Stimulated activated CD8-positive, alpha-beta memory T cell treated with anti-CD3 and anti-CD28 coated beads, Interleukin-12 subunit alpha, Interleukin-12 subunit beta, amount 100 ng/mL, for 24 hours (primary cell): ENCODE results near the gene DAAM2.

Experiments
- DNase-seq: peaks from one replicate; pipeline ENCODE4 v3.0.0-alpha.2; 2020; ENCODE audit errors: extremely low read depth

The DAAM2 gene

GRCh38 chr6:39848171-39848570, 56.0 kb downstream of the DAAM2 start:
- no peak for DNase-seq

GRCh38 chr6:39849228-39849627, 57.1 kb downstream of the DAAM2 start:
- no peak for DNase-seq

DNA sequence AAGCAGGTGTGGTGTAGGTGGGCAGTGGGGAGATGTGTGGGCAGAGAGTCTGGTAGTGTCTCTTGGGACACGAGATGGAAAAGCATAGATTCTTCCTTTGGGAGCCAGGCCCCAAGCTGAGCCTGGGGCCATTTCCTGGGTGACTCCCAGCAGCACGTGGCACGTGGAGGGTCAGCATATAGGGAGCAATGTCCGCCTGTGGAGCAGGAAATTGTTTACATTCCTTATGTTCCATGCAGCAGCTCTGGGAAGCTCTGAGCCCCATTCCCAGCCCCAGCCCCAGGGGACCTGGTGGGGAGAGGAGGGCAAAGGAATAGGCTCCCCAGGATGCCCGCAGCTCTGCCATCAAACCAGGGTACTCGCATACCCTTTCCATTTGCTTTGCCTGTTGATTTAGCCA, 57.6 kb downstream of the DAAM2 start:
- DNase-seq, result no peak

- no peak for DNase-seq
Observed at GRCh38 chr6:39850736-39851297, 58.6 kb downstream of the DAAM2 start.

GRCh38 chr6:39851331-39851730, 59.2 kb downstream of the DAAM2 start:
- no peak for DNase-seq

DNA sequence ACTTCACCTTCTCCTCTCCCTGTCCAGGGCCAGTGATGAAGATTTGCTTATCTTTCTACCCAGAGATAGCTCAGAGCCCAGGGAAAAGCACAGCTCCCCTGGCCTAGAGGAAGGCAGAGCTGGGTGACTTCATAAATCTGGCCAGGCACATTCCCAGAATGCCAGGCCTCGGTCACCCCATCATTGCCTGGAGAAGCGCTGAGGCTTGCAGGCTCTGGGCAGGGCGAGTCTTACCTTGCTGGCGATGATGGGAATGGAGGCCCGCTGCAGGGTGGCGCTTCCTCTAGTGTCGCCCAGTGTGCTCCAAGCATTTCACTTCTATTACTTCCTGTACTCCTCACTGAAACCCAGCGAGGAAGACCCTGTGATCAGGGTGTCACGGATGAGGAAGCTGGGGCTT, 60.1 kb downstream of the DAAM2 start:
- DNase-seq, result no peak

GRCh38 chr6:39853604-39854003, 61.4 kb downstream of the DAAM2 start:
- DNase-seq, result no peak

DNA sequence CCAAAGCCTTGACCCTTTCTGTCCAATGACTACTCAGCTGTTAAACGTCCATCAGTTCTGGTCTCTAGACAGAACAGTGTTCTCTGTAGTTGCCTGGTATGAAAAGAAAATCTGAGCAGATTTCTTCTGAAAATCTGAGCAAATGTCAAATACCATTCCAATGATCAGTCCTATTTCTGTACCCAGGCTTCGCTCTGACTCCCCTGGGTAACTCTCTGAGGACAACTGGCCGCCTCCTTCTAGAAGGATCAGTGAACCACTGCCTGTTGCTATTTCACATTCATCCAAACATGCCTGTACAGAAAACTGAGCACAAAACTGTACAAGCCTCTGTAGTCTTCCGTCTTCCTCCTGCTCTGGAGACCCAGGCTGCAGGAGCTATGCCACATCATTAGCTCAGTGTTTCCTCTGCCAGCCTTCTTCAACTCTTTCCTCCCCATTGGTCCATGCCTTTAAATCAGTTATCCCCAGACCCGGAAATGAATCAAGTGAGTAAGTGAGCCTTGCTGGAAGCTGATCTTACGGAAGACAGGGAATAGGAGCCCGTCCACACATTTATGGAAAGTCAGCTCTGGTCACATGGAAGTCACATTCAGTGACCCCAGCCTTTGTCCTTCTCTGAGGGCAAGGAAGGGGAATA, 63.3 kb downstream of the DAAM2 start:
- no peak for DNase-seq

DNA sequence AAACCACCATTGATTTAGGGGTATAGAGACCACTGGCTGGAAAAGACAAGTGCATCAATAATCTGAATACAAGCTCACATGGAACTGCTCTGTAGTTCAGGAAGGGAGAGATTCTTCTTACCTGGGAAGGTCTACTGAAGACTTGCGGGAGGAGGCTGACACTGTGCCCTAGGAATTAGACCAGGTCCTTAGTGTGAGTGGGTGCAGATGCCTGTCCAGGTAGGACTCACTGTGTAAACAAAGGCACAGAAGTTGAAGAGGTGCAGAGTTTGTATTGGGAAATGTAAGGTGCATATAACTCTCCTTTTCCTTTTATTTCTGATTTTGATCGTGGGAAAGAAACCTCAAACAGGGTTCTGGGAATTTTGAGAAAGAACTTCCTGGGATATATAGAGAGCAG, 66.8 kb downstream of the DAAM2 start:
- DNase-seq, result no peak

DNA sequence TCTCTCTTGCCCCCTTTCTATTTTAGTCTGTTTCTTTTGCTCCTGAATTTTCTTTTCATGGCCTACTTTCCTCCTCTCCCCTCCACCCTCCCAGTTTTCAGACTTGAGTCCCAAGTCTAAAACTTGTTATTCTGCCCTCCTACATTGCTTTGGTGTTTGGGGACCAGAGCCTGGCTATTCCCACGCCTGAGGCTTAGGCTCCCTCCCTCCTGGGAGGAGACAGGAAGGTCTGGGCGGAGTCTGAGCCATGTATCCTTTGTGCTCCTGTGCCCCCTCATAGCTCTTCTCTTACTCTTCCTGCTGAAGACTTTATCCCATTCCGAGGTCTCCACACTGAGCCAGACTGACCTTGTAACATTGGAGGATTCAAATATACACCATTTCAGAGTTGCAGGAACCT, 69.5 kb downstream of the DAAM2 start:
- no peak for DNase-seq

DNA sequence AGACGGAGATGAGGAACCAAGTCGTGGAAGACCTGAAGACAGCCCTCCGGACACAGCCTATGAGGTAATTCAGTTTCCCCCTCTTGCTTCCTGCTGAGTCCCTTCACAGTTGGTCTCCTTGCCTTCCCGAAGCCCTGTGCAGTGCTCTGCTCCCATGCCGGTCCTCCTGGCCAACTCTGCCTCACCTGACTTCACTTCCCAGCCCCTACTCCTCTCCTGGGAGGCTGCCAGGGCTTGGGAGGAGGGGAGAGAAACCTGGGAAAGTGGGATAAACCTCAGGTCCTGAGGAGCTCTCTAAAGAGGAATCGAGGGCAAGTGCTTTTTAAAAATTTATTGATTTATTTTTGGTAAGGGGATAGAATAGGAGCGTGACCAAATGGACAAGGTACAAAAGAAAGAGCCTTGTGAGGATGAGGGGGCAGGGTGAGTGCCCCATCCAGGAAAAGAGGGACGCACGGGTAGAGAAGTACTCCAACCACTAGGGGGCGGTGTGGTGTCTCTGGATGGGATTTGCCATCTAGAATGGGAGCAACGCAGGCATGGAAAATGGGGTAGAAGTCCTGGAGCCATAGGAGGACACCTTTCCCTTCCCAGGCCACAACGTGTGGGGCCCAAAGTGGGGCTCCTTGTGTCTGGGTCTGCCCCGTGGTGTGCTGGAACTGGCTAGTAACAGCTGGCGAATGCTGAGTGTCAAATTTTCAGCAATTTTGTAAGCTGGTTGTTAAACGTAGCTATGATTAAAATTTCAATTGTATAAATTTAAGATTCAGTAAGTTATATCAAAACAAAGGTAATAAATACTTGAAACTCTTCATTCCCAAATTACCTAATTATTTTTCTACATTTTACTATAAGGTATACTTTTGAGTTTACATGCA, 73.1 kb downstream of the DAAM2 start:
- peak; percentile 16 for DNase-seq

- no peak for DNase-seq
Observed at GRCh38 chr6:39867592-39867991, 75.4 kb downstream of the DAAM2 start.

DNA sequence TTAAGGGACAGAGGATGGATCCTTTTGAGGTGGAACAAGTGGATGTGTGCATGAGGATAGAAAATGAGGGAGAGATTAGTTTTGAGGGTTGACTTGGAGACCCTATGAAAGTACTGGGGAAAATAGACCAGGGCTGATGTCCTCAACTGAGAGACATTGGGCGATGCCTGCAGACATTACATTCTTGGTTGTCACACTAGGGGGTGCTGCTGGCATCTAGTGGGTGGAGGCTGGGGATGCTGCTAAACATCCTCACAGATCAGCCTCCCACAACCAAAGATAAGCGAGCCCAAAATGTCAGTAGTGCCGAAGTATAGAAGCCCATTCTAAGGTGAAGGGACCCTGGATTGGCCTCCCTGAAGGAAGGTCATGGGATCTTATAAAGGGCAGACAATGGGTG, 78.8 kb downstream of the DAAM2 start:
- DNase-seq, result no peak

DNA sequence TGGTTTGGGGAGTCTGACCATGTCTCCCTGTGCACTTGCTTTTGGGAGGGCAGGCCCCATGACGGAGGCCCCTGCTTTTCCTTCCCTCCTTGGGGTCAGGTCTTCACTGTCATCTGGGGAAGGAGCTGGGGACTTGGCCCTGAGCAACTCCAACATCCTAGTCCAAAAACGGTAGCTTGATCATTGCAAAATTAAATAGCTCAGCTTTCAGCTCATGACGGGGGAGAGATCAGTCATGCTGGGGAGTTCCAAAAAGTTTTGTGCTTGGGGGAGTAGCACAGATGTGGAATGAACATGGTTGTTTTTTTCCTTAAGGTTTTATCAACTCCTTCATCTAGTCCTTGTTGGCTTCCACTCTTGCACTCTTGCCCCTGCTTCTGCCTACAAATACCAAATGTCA, 81.3 kb downstream of the DAAM2 start:
- DNase-seq, result no peak

DNA sequence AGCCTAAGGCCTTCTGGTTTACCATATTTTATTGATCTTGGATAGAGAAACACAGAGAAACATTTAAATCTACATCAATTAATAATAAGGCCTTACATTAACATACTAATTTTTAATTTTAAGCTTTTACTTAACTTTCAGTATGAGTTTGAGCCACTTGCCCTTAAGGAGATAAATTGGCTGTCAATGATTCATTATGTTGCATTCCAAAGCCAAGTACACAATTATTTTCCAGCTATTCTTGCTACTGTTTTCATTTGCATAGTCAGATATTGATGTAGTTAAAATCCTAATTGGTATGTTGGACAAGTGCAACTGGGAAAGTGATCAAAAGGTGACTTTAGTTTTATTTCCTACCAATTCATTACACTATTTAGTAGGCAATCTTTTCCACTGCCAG, 83.9 kb downstream of the DAAM2 start:
- DNase-seq, result no peak

DNA sequence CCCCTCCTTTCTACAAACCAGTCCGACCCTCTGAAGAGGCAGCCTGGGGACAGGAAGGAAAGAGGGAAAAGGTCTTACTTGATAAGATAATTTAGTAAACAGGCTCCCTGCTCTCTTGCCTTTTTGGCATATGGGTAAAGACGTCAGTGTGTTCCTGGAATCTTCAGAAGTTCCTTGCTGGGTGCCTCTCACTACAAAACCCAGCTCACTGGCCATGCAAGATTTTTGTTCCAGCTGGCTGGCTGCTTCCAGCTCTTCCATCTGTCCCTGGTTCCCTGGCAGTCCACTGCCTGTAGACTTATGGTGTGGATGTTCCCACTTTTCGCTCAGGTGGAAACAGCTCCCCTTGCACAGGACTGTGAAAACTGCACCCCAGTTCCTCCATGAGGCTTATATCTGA, 84.7 kb downstream of the DAAM2 start:
- DNase-seq, result no peak

DNA sequence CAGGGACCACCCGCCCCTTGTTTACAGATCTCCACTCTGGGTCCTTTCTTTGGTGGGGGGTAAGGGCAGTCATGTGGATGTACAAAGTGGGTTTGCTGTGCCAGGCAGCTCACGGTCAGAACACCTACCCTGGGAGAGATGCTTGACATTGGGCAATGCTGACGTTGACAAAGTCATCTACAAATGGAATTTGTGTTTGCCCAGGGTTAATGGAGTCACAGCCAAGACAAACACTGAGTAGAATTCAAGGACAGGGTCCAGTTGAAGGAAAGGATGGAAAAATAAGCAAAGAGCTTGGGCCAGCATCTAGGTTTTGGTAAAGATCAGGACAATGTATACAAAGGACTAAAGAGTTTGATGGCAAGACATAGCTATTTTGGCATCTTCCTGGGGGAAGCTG, 87.4 kb downstream of the DAAM2 start:
- no peak for DNase-seq

DNA sequence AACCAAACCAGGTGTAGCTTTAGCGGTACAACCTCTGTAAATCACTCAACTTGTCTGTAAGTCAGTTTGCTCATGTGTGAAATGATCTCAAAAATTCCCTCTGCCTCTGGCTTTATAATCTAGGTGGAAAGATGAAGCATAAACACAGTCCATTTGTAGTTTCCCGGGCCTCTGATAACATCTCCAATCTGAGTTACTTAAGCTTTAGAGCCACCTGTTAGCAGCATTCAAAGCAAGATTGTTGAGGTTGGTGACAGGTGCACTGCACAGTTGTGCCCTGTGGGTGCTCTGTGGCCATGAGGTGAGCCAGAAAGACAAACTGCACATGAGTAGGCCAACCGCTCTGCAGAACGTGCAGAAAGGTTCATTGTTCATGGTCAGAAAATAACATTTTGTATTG, 88.4 kb downstream of the DAAM2 start:
- no peak for DNase-seq

DNA sequence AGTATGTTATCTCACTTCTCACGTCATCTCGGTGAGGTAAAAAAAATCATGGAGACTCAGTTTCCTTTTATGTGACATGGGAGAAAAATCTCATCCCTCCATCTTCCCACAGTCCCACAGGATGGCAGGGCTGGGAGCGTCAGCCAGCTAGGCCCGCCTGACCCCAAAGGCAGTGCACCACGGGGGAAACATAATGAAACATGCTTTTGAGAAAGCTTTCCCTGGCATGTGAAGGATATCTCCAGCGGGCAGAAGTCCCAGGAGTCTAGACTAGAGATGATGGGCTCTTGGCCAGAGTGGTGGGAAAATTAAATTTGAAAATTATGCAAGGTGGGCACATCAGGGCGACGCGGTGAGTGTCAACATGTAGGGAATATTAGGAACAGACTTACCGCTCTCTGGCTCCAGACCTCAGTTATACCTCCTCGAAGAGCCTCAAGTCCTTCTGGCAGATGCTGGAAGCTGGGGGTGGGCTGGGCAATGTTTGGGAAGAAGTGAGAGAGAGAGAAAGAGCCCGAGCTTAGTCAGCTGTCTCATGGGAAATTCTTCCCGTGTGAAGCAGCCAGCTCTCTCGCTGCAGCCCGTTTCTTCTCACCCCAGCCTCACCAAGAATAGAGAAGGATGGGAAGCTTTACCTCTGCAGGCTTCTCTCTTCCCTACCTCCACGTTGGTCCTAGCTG, 89.8 kb downstream of the DAAM2 start:
- no peak for DNase-seq

- no peak for DNase-seq
Observed at GRCh38 chr6:39882531-39882899, 90.3 kb downstream of the DAAM2 start.

- no peak for DNase-seq
Observed at GRCh38 chr6:39884696-39885095, 92.5 kb downstream of the DAAM2 start.

DNA sequence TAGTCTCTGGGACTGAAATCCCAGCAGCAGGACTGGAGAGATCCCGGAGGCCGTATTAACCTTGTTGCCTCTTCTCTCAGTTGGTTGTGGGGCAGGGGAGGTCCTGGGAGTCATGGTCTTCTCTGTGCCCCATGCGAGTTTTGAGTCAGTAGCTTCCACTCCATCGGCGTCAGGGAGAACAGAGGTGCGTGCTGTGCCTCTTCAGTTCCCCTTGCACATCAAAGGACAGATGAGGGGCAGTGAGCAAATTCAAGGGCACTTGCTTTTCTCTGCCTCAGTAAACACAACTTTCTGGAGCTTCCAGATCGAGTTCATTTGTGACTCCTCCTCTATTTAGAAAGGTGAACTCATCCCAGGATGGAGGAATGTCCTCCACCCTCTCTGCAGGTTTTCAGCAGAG, 93.5 kb downstream of the DAAM2 start:
- DNase-seq, result no peak

GRCh38 chr6:39886871-39887270, 94.7 kb downstream of the DAAM2 start:
- no peak for DNase-seq
